Hematopoietic multipotent progenitor cell treated with erythropoietin and hydrocortisone succinate and interleukin-3 and kit ligand, for 15 days (in vitro differentiated cells): ENCODE data around the gene CSMD2.
"Not testable (repeated sequence)": the region's sequence is repeated elsewhere in the genome, so short reads cannot be mapped to it uniquely, and the experiment has no call there.

Source experiments
- DNase-seq: peaks from one replicate; pipeline ENCODE4 v3.0.0-alpha.2; 2015; ENCODE audit warnings: low spot score

Gene CSMD2

DNA sequence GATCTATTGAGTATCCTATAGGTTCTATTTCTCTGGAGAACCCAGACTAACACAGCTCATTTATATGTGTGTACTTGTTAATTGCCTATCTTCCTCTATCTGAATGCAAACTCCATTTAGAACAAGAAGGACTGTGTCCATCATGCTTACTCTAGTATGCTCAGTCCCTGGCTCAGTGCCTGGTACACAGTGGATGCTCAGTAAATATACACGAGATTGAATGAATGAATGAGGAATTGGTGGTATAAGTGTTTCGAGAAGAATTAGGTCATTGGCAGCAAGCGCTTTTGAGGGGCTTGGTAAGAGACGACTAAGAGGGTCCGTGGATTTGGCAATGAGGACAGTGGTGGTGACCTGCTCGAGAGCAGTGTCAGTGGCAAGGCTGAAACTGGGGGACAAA is 112.5 kb downstream of the CSMD2 start:
- no peak for DNase-seq

DNA sequence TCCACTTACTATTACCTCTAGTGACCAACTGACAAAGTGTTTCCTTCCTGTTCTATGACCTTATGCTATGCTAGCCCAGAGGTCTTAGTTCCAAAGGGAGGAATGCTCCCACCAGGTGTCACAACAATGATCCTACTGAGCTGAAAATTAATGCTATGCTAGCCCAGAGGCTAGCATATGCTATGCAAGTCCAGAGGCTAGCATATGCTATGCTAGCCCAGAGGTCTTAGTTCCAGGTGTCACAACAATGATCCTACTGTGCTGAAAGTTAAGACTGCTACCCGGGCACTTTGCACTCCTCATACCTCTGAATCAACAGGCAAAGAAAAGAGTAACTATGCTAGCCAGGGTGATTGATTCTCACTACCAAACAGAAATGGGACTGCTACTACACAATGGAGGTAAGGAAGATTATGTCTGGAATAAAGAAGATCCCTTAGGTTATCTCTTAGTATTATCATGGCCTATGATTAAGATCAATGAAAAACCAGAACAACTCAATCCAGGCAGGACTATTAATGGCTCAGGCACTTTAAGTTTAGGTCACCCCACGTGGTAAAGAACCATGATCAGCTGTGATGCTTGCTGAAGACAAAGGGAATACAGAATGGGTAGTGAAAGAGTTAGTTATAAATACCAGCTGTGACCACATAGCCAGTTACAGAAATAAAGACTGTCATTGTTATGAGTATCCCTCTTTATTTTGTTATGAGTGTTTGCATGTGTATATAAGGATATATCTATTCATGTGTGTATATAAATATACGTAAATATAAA is 114.1 kb downstream of the CSMD2 start:
- DNase-seq, result no peak

GRCh38 chr1:34049994-34050393 is 115.0 kb downstream of the CSMD2 start:
- no peak for DNase-seq

DNA sequence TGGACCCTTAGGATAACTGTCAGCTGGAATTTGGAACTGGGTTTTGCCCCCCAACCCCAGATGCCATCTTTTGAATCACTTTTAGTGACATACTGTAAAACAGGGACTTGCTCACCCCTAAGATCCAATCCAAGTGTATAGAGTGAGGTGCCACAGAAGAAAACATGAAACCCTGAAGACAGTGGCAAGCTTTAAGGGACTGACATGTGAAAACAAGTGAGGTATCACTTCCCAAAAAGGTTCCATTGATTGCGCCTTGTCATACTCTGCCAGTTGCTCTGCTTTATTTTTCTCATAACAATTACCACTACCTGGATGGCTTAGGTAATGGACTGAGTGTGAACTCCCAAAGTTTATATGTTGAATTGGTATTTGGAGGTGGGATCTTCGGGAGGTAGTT is 115.6 kb downstream of the CSMD2 start:
- no peak for DNase-seq

GRCh38 chr1:34037856-34038255 is 127.2 kb downstream of the CSMD2 start:
- no peak for DNase-seq

DNA sequence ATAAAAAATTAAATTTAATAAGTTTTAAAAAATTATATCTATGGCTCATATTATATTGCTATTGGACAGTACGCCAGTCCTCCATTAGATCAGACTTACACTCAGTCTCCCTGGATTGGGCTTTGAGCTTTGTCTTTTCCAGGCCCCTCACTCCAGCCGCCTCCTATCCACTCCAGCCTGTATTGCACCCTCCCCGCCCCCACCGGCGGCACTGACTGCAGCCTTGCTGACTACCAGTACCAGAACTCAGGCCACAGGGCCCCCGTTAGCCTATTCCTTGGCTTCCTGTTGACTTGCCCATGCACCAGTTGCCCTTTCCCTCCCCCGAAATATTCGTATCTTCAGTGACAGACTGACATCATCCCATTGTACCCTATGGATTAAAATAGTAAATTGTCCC is 127.9 kb downstream of the CSMD2 start:
- no peak for DNase-seq

DNA sequence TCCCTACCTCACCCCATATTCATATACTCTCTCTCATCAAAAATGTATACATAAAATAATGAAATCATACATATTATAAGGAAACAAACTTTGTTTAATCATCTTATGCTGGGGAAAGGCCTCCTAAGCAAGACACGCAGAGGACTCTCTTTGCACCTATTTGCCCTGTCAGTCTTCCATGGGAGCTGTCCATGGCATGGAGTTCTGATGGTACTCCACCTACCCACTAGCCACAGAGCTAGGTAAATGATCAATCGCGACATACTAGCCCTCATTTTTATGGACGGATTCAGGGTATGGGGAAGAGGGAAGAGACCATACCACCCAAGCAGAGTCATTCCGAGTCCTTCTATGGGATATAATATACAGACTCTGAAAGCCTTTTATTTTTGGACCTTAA is 131.0 kb downstream of the CSMD2 start:
- no peak for DNase-seq

GRCh38 chr1:34029954-34030353 is 135.1 kb downstream of the CSMD2 start:
- no peak for DNase-seq

DNA sequence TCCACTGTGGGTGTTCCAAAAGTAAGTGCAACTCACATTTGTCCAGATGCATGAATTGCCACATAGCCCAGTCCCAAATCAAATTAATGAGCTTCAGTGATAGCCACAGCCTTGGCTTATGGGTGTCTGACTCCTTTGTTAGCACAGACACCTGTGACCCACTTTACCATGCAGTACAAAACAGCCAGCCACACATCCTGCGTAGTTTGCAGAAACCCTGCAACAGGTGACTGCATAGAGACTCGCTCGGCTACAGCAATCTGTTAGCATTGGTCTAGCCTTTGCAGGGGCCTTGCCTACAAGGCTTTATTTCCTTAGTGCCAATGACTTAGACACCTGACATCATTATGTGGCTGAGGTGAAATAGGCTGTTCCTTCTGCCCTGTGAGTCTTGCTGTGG is 135.5 kb downstream of the CSMD2 start:
- no peak for DNase-seq

- DNase-seq, result no peak
Observed at GRCh38 chr1:34028381-34029055, 136.5 kb downstream of the CSMD2 start.

GRCh38 chr1:34025675-34026074 is 139.4 kb downstream of the CSMD2 start:
- no peak for DNase-seq

DNA sequence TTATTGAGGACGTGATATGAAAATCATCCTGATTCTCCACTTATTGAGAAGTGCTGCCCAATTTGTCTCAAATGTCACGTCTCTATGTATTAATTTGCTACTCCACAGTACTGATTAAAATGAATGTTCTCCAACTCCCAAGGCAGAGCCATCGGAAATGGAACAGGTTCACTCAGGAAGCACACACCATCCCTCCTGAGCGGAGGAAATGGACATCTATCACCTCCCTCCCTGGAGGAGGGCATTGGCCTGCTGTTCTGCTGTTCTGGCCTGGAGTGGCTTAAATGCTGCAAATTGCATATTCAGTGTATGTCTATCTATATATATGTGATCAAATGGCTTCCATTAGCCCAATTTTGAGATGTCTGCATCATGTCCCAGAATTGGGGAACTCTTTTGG is 140.5 kb downstream of the CSMD2 start:
- no peak for DNase-seq

DNA sequence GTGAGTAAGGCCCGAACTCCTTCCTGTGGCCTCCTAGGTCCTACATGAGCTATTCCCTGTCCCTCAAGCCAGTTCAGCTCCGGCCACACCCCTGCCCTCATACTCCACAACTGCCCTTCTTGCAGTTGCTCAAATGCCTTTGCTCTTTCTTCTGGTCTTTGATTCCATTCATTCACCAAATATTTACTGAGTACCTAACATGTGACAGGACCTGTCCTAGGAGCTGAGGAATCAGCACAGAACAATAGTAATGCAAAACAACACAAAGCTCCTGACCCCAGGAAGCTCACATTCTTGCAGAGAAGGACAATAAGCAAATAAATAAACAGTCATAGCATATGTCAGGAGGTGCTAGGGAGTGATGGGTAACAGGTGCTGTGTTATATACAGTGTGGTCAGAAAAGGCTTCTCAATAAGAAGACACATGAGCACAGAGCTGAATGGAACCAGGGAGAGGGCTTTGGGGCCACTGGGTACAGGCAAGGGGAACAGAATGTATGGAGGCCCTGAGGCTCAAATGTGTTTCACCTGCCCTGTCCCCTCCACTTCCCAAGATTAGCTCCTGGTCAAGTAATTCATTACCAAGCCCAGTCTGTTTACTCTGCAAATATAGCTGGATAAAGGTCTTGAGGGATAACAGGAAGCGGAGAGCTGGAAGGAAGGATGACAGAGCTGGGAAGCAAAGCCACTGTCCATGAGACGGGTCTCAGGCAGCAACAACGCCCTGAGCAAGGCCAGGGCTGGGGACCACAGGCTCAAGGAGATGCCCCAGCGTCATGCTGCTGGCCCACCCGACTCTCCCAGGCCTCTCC is 145.1 kb downstream of the CSMD2 start:
- DNase-seq, result no peak

DNA sequence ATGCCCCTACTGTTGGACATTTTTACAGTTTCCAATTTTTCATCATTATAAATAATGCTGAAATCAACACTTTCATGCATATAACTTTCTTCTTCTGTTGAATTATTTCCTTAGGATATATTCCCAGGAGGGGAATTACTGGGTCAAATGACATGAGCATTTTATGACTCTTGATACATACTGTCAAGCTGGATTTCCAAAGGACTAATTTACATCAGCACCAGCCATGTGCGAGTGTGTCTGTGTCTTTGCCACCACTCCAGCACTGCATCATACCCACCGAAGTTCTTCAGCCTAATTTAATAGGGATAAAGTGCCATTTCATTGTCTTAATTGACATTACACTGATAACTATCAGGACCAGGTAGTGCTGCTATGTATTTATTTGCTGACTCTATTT is 146.7 kb downstream of the CSMD2 start:
- DNase-seq, result no peak

DNA sequence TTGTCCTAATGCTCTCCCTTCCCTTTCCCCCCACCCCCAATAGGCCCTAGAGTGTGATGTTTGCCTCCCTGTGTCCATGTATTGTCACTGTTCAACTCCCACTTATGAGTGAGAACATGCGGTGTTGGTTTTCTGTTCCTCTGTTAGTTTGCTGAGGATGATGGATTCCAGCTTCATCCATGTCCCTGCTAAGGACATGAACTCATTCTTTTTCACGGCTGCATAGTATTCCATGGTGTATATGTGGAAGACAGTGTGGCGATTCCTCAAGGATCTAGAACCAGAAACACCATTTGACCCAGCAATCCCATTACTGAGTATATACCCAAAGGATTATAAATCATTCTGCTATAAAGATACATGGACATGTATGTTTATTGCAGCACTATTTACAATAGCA is 148.7 kb downstream of the CSMD2 start:
- DNase-seq, result not testable (repeated sequence)

DNA sequence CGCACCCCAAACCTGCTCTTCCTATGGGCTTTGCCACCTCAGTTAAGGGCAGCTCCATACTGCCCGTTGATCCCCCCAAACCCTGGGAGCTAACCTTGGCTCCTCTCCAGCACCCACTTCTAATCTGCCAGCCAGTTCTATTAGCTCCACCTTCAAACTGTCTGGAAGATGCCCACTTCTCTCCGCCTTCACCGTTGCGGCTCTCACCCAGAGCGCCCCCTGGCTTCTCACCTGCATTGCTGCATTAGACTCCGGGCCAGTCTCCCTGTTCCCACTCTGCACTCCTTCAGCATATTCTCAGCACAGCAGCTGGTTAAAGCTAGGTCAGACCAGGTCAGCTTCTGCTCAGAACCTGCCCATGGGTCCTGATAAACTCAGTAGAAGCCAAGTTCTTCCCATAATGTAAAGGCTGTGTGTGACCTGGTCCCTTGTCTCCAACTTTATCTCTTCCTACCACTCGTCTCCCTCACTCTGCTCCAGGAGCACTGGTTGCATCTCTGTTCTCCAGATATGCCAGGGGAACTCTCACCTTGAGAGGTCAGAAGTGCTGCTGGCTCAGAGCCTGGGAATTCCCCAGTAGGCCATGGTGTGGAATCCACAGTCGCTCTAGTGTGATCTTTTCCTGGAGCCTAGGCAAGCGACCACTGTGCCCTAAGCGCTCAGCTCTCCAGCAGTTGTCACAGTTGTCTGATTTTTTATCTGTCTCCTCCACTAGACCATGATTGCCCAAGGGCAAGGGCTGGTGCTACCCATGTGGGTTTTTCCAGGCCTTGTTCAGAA is 150.9 kb downstream of the CSMD2 start:
- DNase-seq, result no peak

DNA sequence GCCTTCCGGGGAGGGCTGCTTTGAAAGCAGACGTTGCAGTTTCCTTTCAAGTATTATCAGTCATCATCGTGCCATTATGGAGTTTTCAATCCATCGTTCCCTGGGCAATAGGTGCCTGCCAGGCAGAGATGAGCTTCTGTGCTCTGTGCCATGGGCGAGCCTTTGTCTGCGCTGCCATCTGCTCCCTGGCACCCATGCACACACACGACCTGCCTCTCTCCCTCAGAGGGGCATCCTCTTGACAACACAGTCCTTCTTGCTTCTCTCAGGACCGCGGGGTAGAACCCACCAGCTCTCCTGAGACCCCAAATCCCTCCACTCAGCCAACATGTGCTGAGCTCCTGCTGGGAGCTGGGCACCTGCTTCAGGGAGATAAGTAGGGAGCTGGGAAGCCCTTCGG is 151.9 kb downstream of the CSMD2 start:
- DNase-seq, result no peak

DNA sequence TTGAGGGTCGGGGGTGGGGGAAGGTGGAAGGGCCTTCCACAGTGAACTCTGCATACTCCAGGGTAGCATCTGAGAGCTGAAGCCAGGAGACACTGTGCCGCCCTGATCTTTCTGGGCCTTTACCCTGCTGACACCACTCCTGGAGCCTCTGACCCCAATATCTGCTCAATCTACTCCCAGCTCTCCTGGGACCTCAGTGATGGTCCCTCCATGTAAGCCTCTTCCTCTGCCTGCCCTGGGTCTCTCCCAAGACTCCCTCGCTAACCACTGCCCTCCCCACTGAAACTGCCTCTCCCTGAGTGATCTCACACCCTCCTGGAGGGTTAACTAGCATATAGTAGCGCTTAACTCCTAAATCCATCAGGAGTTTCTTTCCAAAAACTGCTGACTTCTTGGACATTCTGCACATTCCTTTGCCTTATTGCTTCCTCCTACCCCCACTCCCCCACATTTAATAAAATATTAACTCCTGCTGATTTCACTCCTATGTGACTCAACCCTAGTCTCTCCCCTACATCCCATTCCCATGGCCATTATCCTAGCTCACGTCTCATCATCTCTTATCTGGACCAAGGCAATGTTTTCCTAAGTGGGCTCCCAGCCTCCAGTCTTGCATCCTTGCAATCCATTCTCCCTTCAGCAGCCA is 155.6 kb downstream of the CSMD2 start:
- no peak for DNase-seq

- DNase-seq, result no peak
Observed at GRCh38 chr1:34007760-34008159, 157.3 kb downstream of the CSMD2 start.

GRCh38 chr1:34005309-34005708 is 159.7 kb downstream of the CSMD2 start:
- no peak for DNase-seq

DNA sequence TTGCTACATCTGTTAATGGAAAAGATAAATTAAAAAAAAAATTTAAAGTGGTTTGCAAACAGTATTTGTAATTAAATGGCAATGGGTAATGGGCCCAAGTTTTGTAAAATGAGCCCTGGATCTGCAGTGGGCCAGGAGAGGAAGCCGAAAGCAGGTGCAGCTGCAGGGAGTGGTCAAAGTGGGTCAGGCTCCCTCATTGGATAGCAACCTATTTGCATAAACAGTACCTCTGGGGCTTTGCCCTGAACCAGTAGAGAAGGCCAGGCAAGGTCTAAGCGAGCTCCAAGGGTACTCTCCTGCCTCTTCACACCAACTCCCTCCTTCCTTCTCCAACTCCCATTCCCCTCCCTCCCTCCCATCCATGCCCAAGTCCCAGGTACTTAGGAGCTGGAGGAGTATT is 162.2 kb downstream of the CSMD2 start:
- no peak for DNase-seq
